HTERT RPE-1 (cell line): Measurements from ENCODE around the gene KLHL33.
"Not testable (repeated sequence)": the region's sequence is repeated elsewhere in the genome, so short reads cannot be mapped to it uniquely, and the experiment has no call there.

Experiments used
- in situ Hi-C: fragments of 300-500 bp; cut with MboI; formaldehyde crosslinking; loops from 4 replicates; pipeline ENCODE4 v1.14.3; 2020; ENCODE audit warnings: low sequenced_read_pairs

Gene KLHL33

DNA sequence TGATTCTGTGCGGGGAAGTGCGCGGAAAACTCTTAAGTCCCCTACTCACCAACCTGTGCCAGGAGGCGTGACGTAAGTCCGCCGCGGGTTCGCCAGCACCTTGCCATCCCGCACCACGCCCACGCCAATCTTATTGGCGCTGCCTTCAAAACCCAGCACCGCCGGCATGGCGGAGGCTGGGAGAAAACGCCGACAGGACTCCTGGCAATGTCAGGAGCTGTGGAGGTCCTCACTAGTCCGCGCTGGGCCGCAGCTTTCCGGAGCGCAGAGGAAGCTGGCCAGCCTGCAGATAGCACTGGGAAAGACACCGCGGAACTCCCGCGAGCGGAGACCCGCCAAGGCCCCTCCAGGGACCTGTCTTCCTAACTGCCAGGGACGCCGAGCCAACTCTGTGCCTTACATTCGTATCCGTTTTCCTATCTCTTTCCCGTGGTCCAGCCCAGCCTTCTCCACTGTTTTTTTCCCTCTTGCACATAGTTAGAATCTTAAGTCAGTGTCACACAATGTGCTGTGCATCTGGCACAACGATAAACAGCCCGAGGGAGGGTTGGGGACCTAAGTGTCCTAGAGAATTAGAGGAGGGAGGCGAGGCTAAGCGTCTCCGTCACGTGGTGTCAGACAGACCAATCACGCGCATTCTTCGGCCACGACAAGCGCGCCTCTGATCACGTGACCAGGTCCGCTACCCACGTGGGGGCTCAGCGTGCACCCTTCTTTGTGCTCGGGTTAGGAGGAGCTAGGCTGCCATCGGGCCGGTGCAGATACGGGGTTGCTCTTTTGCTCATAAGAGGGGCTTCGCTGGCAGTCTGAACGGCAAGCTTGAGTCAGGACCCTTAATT is 18.8 kb upstream of the KLHL33 start, which contains the start of the genes APEX1 and OSGEP:
TSS of gene APEX1 (plus strand) at position 711 of the 839 bp plus-strand sequence. CDS start 420 bp downstream, outside the sequence.
TSS of gene OSGEP (minus strand) at position 297 of the 839 bp plus-strand sequence. CDS start at position 168, 129 bp downstream.
- in situ Hi-C loops = no loop called here

DNA sequence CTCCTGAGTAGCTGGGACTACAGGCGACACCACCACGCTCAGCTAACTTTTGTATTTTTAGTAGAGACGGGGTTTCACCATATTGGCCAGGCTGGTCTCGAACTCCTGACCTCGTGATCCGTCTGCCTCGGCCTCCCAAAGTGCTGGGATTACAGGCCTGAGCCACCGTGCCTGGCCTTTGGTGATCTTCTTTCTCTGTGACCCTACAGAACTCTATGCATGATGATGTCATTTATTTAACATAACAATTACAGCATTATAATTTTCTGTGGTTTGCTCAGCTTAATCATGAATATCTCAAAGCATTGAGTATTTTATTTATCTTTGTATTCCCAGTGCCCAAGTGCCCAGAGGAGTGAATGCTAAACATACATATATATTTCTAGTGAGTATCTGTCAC is 16.9 kb upstream of the KLHL33 start:
- in situ Hi-C loops = not testable (repeated sequence)

DNA sequence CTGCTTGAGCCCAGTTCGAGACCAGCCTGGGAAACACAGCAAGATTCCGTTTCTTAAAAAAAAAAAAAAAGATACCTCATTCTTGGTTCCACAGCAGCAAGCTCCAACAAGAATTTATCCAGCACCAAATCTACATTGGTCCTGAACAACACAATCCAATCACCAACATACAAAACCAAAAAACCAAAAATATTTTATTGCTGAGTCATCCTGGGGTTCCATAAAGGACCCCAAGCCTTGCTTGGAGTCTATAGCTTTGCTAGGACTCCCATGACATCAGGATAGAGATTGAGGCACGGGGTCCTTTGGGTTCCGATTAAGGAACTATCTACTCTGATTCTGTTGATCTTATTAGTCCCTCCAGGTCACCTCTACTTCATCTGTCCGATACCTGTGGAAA is 10.9 kb upstream of the KLHL33 start:
- in situ Hi-C loops = no loop called here

DNA sequence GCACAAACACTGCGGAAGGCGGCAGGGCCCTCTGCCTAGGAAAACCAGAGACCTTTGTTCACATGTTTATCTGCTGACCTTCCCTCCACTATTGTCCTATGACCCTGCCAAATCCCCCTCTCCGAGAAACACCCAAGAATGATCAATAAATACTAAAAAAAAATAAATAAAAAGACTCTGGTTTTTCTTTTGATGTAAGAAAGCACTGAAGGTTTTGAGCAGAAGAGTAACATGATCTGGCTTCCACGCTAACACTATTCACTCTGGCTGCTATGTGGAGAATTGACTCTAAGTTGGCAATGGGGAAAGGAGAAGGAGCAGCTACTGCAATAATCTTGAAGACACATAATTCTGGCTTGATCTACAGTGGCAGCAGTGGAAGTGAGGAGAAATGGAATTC is 7.7 kb upstream of the KLHL33 start:
- in situ Hi-C loops = not testable (repeated sequence)

DNA sequence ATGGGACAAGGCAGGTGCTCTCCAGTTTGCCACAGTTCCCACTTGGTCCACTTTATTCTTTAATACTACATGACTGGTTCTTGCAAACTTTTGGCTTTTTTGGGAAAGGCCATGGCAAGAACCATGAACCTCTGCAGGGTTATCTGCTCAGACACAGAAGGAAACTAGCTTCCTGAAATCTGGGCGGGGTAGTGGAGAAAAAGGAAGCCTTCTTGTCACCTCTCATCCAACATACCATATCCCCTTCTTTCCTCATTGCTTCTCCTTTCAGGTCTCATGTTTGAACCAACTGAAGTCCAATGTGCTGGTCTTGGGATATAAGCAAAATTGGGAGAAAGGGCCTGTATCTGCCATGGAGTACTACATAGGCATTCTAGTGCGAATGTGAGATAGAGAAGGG is 5.5 kb upstream of the KLHL33 start:
- in situ Hi-C loops = no loop called here

DNA sequence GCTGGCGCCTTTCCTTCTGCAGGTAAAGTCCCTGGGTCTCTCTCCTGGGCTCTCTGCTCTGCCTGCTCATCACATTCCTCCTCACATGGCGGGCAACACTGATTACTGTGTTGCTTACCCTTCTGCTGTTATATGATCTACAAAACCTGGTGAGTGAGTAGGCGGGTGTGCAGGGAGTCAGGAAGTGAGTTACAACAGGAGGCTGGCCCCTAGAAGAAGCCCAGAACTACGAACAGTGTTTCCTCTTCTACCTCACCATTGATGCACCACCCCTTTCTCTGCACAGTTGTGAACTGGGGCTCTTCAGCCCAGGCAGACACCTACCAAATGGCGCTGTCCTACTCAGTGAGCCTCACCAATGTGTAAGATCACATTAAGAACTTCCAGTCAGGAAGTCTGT is 4.9 kb upstream of the KLHL33 start:
- in situ Hi-C loops = no loop called here

DNA sequence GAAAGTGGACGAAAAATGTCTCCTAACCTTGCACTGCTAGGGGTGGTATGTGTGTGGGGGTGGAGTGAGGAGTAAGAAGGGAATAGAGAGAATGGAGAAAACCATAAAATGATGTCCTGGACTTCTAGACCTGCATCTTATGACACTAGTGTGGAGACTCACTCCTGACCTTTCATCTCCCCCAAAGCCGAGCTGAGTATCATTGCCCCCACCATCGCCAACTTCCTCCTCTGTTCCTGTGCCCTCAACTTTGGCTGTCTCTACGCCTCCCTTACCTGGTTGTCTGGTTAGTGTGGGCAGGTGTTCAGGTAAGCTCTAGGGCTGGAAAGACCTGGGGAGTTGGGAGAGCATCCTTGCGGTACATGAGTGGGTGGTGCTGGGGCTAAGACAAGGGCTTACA is 4.5 kb upstream of the KLHL33 start:
- in situ Hi-C loops = no loop called here

DNA sequence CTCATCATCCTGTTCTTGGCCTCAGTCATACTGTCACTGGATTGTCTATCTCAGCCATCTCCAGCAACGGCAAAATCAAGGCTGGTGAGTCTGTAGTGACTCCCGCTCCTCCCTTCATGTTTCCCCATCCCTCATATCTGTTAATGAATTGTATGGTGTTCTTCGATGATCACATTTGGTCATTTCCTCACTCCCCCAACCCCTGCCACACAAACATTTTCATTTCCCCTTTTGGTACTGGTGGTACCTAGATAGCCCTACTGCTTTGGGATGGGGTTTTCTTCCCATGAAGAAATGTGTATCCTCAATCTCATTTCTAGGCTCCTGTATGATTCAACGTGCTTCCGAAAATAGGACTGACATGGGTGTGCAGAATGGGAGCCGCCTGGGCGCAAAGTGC is 2.7 kb upstream of the KLHL33 start:
- in situ Hi-C loops = no loop called here

DNA sequence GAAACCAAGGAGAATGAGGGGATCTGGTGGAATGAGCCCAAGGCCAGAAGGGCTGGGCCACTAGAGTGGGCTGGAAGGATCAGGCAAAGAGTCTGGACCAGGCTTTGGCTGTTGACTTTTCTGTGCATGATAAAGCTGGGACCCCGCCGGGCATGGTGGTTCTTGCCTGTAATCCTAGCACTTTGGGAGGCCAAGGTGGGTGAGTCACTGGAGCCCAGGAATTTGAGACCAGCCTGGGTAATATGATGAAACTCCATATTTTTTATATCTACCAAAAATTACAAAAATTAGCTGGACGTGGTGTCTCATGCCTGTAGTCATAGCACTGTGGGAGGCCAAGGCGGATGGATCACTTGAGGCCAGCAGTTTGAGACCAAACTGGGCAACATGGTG is 393 bp upstream of the KLHL33 start:
- in situ Hi-C loops = no loop called here

DNA sequence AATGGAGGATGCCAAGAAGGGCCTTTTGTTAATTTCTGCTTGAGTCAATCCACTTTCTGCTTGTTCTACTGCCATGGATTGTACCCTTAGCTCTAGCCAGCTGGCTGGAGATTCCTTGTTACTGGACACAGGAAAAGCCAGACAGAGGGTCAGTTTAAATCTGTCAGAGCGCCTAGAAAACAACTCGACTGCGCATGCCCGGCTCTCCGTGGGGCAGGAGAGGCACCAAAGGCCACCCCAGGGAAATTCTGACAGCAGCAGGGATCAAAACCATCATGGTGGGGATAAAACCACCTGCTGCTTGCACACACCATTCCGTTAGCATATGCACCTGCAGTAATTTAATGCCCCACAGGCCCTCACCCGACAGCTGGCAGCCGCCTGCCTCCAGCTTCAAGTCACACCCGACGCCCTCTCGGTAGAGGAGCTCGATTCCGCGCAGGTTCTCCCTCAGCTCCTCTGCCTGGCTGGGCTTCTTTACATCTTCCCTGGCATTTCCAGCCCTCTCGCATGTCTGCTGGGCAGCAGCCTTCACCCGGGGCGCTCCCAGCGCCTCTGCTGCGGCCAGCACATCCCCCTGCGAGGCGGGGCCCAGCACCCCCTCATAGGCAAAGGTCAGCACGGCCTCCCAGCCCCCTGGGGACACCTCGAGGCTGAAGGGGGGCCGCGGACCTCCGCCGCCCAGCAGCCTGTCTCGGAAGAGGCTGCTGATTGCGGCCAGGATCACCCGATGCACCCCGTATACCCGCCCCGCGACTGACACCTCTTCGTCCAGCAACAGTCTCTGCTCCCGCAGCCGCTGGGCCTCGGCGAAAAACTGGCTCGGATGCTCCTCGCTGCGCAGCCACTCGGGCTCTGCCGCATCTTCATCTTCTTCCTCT is 1.0 kb downstream of the KLHL33 start:
- in situ Hi-C loops = no loop called here

DNA sequence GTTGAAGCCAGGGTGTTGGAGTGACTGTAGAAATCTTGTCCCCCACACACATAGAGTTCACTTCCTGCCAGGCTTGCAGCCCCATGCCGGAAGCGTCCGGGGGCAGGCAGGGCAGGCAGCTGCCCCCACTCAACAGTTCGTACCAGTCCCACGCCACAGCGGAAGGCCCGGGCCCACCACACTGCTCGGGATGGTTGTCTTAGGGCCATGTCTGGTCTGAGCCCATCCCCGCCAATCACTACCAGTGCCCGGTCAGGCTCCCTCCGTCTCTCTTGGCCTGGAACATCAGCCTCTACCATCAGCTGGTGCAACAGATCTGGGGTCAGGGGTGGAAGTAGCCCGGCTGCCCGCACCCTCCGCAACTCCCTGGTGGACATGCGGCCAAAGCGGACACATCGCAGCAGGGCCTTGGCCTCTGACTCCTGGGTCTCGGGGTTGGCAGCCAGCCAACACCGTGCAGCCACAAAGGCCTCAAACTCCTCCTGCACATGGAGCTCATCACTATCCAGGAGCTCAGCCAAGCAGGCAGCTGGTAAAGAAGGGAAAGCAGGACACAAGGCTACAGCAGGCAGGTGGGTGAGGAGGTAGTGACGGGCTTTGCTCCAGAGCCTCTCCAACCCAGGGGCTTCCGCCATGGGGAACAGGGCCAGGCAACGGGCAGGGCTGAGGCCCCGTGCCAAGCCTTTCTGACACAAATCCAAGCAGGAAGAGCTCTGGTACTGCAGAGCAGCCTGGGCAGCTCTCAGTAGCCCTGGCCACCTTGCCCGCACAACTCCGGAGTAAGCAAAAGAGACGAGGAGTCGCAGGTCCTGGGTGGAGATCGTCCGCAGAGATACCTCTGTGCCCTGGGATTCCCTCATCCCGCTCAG is 5.9 kb downstream of the KLHL33 start:
- in situ Hi-C loops = no loop called here

DNA sequence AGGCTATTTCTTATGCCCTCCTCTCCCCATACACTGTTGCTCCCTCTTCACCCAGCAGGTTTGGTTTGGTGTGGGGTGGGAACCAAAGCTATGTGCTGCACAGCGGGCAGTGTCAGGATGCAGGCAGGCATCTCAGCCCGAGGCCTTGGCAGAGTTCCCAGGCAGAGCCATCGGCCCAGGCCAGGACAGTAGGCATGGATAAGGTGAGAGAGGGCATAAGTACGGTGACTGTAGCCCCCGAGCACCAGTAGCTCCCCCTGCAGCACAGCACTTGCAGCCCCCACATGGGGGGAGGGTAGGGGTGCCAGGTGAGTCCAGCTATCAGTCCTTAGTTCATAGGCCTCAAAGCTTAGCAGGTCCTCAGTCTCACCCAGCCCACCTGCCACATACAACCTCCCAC is 7.2 kb downstream of the KLHL33 start:
- in situ Hi-C loops = no loop called here

DNA sequence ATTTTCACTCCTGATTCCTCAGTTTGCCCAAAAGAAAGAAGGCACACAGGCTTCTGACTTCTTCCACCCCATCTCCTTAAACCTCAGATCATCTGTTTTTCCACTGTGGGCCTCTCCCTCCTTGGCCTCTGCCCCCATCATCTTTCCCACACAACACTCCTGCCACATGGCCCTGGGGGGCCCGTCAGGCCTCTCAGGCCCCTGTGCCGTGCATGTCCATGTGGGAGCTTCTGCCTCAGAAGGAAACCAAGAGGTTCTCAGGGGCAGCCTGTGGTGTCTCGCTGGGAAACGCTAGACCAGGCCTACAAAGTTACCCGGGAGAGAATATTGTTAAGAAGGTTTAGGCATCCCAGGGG is 8.0 kb downstream of the KLHL33 start:
- in situ Hi-C loops = no loop called here

DNA sequence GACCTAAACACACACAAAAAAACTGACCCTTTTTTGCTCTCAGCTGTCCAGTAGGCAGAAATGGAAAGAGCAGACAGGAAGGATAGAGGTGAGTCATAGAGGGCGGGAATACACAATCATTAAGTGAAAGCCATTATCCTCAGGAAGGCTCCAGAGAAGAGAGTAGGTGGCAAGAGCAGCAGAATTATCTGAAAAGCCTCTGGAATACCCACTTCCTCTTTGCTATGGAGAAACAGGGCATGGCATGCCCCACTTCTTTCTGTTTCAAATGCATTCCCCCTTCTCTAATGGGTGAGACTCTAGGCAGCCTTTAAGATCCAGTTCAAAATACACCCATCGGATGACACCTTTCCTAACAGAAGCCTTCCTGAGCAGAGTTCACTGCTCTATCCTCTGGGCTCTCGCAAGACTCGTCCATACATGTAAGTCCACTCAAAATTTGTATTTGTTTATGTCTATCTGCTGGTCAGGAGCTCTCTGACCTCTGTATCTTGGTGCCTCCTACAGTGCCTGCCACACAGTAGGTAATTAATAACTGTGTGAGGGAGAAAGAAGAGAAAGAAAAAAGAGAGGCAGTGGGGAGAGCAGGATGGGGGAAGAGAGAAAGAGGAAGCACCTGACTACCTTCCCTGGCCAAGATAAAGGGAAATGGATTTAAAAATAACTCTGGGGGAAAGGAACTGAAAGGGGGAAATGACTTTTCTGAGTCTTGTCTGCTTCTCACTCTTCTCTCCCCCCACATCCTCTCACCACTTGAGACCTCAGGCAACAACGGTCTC is 8.5 kb downstream of the KLHL33 start:
- in situ Hi-C loops = no loop called here

DNA sequence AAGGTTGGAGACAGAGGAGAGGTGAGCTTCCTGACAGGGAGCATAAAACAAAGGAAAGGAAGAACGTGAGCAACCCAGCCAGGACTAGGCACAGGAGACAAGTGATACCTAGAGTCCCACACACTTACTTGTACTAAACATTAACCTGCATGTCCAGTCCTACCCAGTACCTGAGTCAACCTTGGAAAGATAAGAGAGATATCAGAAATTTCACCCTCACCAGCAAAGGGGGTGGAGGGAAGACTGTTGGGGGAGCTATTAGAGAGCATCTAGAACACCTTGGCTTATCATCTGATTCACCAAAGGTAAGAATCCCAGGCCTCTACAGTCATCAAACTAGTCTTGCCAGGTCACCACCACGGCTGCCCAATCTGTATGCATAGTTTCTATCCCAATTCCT is 11.1 kb downstream of the KLHL33 start:
- in situ Hi-C loops = no loop called here

DNA sequence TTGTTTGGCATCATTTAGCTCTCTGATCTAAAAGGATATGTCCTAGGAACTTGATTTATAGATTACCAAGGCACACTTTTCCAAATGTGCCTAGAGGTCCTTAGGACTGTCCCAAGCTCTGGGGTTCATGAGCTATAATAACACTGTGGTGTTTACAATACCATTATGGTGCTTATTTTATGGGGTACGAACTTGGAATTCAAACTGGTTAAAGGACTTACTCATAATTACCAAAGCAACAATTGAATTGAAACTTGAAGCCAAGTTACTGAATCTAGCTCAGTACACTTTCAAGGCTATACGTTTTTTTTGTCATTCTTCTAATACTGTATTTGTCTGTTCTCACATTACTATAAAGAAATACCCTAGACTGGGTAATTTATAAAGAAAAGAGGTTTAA is 13.1 kb downstream of the KLHL33 start:
- in situ Hi-C loops = no loop called here

DNA sequence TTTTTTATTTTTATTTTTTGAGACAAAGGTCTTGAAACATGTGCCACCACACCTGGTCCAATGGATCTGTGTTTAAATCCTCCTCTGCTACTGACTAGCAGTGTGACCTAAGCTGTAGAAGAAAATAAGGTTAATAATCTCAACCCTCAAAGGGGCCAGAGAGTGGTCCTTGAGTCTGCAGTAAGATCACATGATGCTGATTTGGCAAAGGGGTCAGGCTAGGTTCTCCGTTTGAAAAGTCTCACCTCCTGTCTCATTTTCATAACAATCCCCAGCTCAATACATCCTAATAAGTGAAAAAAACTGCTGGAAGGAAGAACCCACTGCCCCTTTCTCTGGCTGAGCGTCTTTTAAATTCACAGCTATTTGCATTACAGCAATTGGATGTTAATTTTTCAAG is 14.7 kb downstream of the KLHL33 start:
- in situ Hi-C loops = no loop called here

DNA sequence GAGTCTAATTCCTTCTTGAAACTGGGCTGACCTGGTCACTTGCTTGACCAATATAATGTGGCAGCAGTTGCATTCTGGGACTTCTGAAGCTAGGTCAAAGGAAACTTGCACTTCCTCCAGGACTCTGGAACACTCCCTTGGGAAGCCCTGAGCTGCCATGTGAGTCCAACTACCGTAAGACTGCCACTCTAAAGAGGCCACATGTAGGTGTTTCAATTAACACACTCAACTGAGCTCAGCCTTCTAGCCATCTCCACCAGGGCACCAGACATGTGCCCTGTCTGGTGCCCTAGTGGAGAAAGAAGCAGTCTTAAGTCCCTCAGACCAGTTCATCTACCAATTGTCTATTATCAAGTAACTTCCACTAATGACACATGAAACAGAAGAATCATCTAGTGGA is 16.5 kb downstream of the KLHL33 start:
- in situ Hi-C loops = no loop called here

DNA sequence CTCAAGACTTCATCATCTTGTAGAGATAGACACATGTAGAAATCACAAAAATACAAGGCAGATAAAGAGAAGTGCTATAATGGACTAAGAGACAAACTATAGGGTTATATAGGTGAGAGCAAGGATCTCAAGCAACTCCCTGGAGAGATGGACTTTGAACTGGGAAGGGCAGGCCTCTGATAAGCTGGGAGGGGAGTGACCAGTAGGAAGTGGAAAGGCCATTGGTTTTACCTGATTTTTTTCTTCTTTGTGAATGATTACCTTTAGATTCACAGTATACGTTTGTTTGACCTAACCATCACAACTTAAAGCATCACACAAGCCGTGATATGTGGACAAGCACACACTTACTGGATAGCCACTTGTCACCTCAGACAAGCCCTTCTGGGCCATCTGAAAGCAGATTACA is 17.5 kb downstream of the KLHL33 start:
- in situ Hi-C loops = no loop called here
